ENCODE data around the gene GALNT3.
A peak's percentile ranks its signal among the peaks of the same experiment; 100 is the strongest.

GALNT3 gene

DNA sequence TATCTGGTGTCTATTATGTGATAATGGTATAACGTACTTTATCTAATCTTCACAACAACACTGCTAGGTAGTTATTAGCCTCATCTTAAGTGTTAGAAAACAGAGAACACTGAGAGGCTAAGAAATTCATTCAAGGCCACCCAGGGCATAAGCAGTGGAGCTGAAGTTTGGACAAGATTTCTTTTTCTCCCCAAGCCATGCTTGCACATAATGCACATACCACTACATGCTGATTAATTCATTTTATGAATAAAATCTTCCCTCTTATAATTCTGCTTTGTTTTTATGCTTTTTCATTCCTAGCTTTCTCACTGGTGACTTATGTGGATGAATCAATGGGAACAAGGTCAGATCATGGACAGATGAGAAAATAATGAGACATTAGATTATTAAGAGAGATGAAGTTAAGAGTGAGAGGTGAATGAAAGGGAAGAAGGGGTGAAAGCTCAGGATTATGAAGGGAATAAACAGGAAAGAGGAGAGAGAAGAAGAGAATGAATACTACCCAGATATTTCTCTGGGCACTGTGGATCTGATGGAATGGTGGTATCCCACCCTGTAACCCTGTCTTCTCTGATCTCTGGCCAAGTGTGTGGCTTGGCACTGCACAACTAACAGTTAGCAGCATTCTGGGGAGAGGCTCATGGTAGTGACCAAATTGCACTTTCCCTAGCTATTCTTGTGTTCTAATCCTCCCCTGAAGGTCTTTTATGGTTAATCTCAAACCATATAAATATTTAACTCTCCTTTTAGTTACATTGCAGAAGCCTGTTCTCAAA, 17.7 kb upstream of the GALNT3 start:
- H3K27ac ChIP-seq, result no peak overlapping the region
- TF ChIP-seq, protein P1, sequence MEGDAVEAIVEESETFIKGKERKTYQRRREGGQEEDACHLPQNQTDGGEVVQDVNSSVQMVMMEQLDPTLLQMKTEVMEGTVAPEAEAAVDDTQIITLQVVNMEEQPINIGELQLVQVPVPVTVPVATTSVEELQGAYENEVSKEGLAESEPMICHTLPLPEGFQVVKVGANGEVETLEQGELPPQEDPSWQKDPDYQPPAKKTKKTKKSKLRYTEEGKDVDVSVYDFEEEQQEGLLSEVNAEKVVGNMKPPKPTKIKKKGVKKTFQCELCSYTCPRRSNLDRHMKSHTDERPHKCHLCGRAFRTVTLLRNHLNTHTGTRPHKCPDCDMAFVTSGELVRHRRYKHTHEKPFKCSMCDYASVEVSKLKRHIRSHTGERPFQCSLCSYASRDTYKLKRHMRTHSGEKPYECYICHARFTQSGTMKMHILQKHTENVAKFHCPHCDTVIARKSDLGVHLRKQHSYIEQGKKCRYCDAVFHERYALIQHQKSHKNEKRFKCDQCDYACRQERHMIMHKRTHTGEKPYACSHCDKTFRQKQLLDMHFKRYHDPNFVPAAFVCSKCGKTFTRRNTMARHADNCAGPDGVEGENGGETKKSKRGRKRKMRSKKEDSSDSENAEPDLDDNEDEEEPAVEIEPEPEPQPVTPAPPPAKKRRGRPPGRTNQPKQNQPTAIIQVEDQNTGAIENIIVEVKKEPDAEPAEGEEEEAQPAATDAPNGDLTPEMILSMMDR (IDR thresholded peaks at IDR 0.05), result no peak
- no peak for TF ChIP-seq ZFX (IDR thresholded peaks at IDR 0.05; ENCODE audit: borderline replicate concordance)

DNA sequence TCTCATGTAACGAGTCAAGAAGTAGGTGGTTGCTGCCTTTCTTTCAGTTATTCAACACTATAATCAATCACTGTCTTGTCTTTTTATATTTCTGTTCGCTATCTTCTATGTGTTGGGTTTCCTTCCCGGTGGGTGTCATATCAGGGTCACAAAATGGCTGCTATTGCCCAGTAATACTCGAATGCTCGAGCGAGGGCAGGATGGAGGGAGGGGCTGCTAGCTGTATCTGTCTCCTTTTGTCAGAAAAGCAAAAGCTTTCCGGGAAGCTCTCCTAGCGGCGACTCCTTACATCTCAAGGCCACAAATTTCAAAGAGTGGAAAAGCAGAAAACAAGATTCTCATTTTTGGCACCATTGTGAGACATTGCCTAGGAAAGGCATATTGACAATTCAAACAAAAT, 16.4 kb upstream of the GALNT3 start:
- TF ChIP-seq ZFX (IDR thresholded peaks at IDR 0.05; ENCODE audit: borderline replicate concordance), result no peak
- TF ChIP-seq, protein P1 (IDR thresholded peaks at IDR 0.05), result no peak
- H3K27ac ChIP-seq, result no peak overlapping the region

DNA sequence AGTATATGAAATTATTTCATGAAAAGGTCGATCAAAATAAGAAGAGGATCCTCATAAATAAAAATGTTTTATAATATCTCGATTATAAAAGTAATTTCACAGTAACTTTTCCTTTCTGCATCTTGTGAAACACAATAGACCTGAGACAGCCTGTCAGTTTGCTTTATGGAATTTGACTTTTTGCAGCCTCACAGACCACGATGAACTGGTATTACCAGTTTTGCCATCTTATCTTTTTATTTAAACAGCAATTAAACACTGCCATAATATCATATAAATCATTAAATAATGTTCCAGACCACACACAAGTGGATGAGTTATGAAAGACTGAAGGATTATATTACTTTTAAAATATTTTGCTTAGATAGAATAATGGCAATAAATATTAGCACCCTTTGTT, 10.7 kb upstream of the GALNT3 start:
- peak overlapping the region; percentile 59 for H3K27ac ChIP-seq
- TF ChIP-seq, protein P1 (IDR thresholded peaks at IDR 0.05), result no peak
- no peak for TF ChIP-seq ZFX (IDR thresholded peaks at IDR 0.05; ENCODE audit: borderline replicate concordance)

- peak overlapping the region; percentile 59 for H3K27ac ChIP-seq
- TF ChIP-seq, protein P1 (IDR thresholded peaks at IDR 0.05), result no peak
- TF ChIP-seq ZFX (IDR thresholded peaks at IDR 0.05; ENCODE audit: borderline replicate concordance), result no peak
Measured at GRCh38 chr2:165803123-165803760, 9.2 kb upstream of the GALNT3 start.

- TF ChIP-seq, protein P1 (IDR thresholded peaks at IDR 0.05), result no peak
- TF ChIP-seq ZFX (IDR thresholded peaks at IDR 0.05; ENCODE audit: borderline replicate concordance), result no peak
- no peak overlapping the region for H3K27ac ChIP-seq
Measured at GRCh38 chr2:165801176-165801575, 7.1 kb upstream of the GALNT3 start.

GRCh38 chr2:165796819-165797530, 2.9 kb upstream of the GALNT3 start:
- TF ChIP-seq ZFX (IDR thresholded peaks at IDR 0.05; ENCODE audit: borderline replicate concordance), result no peak
- no peak overlapping the region for H3K27ac ChIP-seq

- H3K27ac ChIP-seq, result no peak overlapping the region
- no peak for TF ChIP-seq ZFX (IDR thresholded peaks at IDR 0.05; ENCODE audit: borderline replicate concordance)
- TF ChIP-seq, protein P1 (IDR thresholded peaks at IDR 0.05), result no peak
Measured at GRCh38 chr2:165796129-165796528, 2.1 kb upstream of the GALNT3 start.

Measured in 22Rv1 (cell line).